PFSK-1 (cell line): ENCODE measurements around the gene PIAS4.

ENCODE experiments used
- POLR2AphosphoS5 ChIP-seq: IDR thresholded peaks from 2 replicates; pipeline ENCODE4 v1.6.1; 2012; ENCODE audit warnings: low read depth, mild to moderate bottlenecking, control low read depth, low read length, moderate library complexity
- SIN3A ChIP-seq: IDR thresholded peaks from 2 replicates; pipeline ENCODE4 v1.6.1; 2012; ENCODE audit warnings: mild to moderate bottlenecking, low read length, moderate library complexity, borderline replicate concordance; ENCODE audit not compliant: insufficient read depth
- TAF1 ChIP-seq: IDR thresholded peaks from 2 replicates; pipeline ENCODE4 v1.6.1; 2012; ENCODE audit warnings: low read length, control low read depth, borderline replicate concordance; ENCODE audit not compliant: insufficient read depth
- TF ChIP-seq, protein P1 (sequence below), 2 experiments: IDR thresholded peaks; 2 replicates each; pipeline versions ENCODE4 v1.6.1 to v1.8.0; 2011 to 2012; ENCODE audit warnings: low read depth in 2 of 2, low read length in 2 of 2, control low read depth in 1 of 2, inconsistent platforms in 1 of 2, mild to moderate bottlenecking in 1 of 2, moderate library complexity in 1 of 2; ENCODE audit not compliant: insufficient read depth in 1 of 2

DNA sequence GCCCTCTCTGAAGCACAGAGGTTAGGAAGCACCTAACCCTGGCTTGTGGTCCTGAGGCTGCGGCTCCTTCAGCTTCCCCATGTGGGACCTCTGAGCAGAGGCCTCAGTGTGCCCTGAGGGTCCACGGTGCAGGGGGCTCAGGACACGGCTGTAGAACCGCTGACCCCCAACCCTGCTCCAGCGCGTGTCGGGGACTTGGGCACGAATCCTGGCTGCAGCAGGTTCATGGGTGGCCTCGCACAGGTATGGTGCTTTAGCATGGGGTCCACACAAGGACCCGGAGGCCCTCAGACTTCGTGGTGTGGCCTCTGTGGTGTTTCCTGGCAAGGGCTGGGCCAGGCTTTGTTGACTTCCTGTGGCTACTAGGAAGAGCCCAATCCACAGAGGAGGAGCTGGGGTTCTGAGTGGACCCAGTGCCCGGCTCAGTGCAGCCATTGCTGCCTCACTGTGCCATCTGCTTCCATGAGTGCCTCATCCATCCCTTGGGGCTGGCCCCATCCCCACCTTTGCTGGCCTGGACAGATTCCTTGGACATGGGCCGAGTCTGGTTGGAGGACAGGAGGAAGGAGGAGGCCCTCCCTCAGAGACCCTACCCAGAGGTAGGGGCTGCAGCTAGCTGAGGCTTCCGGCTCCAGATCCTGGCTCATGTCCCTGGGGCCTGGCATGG lies 34.7 kb downstream of the PIAS4 start:
- TF ChIP-seq, protein P1, sequence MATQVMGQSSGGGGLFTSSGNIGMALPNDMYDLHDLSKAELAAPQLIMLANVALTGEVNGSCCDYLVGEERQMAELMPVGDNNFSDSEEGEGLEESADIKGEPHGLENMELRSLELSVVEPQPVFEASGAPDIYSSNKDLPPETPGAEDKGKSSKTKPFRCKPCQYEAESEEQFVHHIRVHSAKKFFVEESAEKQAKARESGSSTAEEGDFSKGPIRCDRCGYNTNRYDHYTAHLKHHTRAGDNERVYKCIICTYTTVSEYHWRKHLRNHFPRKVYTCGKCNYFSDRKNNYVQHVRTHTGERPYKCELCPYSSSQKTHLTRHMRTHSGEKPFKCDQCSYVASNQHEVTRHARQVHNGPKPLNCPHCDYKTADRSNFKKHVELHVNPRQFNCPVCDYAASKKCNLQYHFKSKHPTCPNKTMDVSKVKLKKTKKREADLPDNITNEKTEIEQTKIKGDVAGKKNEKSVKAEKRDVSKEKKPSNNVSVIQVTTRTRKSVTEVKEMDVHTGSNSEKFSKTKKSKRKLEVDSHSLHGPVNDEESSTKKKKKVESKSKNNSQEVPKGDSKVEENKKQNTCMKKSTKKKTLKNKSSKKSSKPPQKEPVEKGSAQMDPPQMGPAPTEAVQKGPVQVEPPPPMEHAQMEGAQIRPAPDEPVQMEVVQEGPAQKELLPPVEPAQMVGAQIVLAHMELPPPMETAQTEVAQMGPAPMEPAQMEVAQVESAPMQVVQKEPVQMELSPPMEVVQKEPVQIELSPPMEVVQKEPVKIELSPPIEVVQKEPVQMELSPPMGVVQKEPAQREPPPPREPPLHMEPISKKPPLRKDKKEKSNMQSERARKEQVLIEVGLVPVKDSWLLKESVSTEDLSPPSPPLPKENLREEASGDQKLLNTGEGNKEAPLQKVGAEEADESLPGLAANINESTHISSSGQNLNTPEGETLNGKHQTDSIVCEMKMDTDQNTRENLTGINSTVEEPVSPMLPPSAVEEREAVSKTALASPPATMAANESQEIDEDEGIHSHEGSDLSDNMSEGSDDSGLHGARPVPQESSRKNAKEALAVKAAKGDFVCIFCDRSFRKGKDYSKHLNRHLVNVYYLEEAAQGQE (IDR thresholded peaks at IDR 0.05; ENCODE audit: insufficient read depth in 1 of 2, low read depth in 2 of 2, low read length in 2 of 2) = no peak
- TF ChIP-seq TAF1 = no peak
- TF ChIP-seq SIN3A = no peak
- no peak; the same call in 1 of the 2 replicates for TF ChIP-seq POLR2AphosphoS5
